Breast epithelium (tissue), 4 donors: ENCODE data around the gene CACNG4. TPM values are rescaled to one million over a fixed set of nuclear protein-coding genes. Genes with fewer than 3 reads are reported as not detected.
A peak's percentile ranks its signal among the peaks of the same experiment; 100 is the strongest.
"Not testable (repeated sequence)": the region's sequence is repeated elsewhere in the genome, so short reads cannot be mapped to it uniquely, and the experiment has no call there.

Experiments used
- DNase-seq, 2 donors: peaks; one replicate each; pipeline ENCODE4 v3.0.0-alpha.2; 2019; ENCODE audit warnings: low spot score in 2 of 2
- H3K27ac ChIP-seq, 2 donors: fragments of 200-600 bp; sonication (generic) in 1 of 2; one replicate each; pipeline ENCODE4 v1.5.1; 2016 to 2019; ENCODE audit warnings: mild to moderate bottlenecking in 1 of 2
- H3K27me3 ChIP-seq, 2 donors: fragments of 200-600 bp; sonication (generic) in 1 of 2; one replicate each; pipeline versions ENCODE4 v1.5.1 to v1.6.0; 2017 to 2019; ENCODE audit warnings: control low read depth in 1 of 2, mild to moderate bottlenecking in 1 of 2
- H3K36me3 ChIP-seq: fragments of 200-600 bp; one replicate; pipeline ENCODE4 v1.5.1; 2019
- H3K4me1 ChIP-seq, 2 donors: fragments of 200-600 bp; sonication (generic); one replicate each; pipeline ENCODE4 v1.5.1; 2016 to 2019; ENCODE audit warnings: control low read depth in 1 of 2
- H3K4me3 ChIP-seq, 3 donors: fragments of 200-600 bp; sonication (generic); 1 replicate in 2 of 3; 2 replicates in 1 of 3; pipeline ENCODE4 v1.5.1; 2016 to 2019; ENCODE audit warnings: mild to moderate bottlenecking in 3 of 3, moderate library complexity in 2 of 3
- H3K9me3 ChIP-seq, 2 donors: fragments of 200-600 bp; sonication (generic) in 1 of 2; one replicate each; pipeline ENCODE4 v1.5.1; 2016 to 2019; ENCODE audit warnings: control low read depth in 1 of 2
- CTCF ChIP-seq, 3 donors: fragments of 450-650 bp; IDR thresholded peaks; one replicate each; pipeline ENCODE4 v1.5.1; 2016 to 2017; ENCODE audit warnings: antibody characterized with exemption in 3 of 3, mild to moderate bottlenecking in 3 of 3, moderate library complexity in 3 of 3
- POLR2A ChIP-seq: fragments of 450-650 bp; IDR thresholded peaks from one replicate; pipeline ENCODE4 v1.6.1; 2016; ENCODE audit warnings: antibody characterized with exemption, mild to moderate bottlenecking, moderate library complexity
- POLR2AphosphoS5 ChIP-seq, 3 donors: sonication (generic); formaldehyde crosslinking; IDR thresholded peaks; one replicate each; pipeline ENCODE4 v1.6.1; 2017; ENCODE audit warnings: antibody characterized with exemption in 3 of 3
- intact Hi-C: fragments of 100-400 bp; cut with DNase I; formaldehyde crosslinking; loops from one replicate; pipeline ENCODE4 v1.15.1; 2023; ENCODE audit warnings: low total_unique reads
- total RNA-seq, 3 donors: library from RNA; depleted of rRNA; stranded (reverse); fragments of >200 nt; gene quantifications; one replicate each; pipeline ENCODE4 v1.1.0, GENCODE V29; 2016

Gene CACNG4
- total RNA-seq, 3 donors from 2014 or later: 2.6 to 7.3 TPM; not detected in 1

GRCh38 chr17:66970797-66971196 lies 6.3 kb downstream of the CACNG4 start:
- peaks cover 0 to 44% of the 10 kb centered on the region in 2 donors for H3K27me3 ChIP-seq
- intact Hi-C loops: no loop called here

GRCh38 chr17:66971264-66971663 lies 6.8 kb downstream of the CACNG4 start:
- Histone ChIP-seq H3K27ac (no peak overlapping the region), H3K36me3 (no peaks in the 10 kb centered on the region), H3K4me1 (peaks cover 0 to 9% of the 10 kb centered on the region in 2 donors), H3K4me3 (no peak overlapping the region), H3K27me3 (peaks cover 0 to 40% of the 10 kb centered on the region in 2 donors), H3K9me3 (no peaks in the 10 kb centered on the region)
- intact Hi-C loops: no loop called here
- no peak for TF ChIP-seq CTCF (IDR thresholded peaks at IDR 0.05)
- TF ChIP-seq POLR2AphosphoS5 (IDR thresholded peaks at IDR 0.05): no peak
- no peak for TF ChIP-seq POLR2A
- no peak for DNase-seq

More at GRCh38 chr17:66970797-66971196, 6.3 kb downstream of the CACNG4 start:
- TF ChIP-seq POLR2AphosphoS5 (IDR thresholded peaks at IDR 0.05): no peak
- TF ChIP-seq CTCF (IDR thresholded peaks at IDR 0.05): no peak
- no peak for TF ChIP-seq POLR2A
- Histone ChIP-seq H3K36me3 (no peaks in the 10 kb centered on the region), H3K4me3 (no peak overlapping the region), H3K4me1 (peaks cover 0 to 7% of the 10 kb centered on the region in 2 donors), H3K27ac (no peak overlapping the region), H3K9me3 (no peaks in the 10 kb centered on the region)
- DNase-seq: no peak

GRCh38 chr17:66971730-66972441 lies 7.4 kb downstream of the CACNG4 start:
- no peak overlapping the region for H3K4me3 ChIP-seq
- peaks cover 0 to 9% of the 10 kb centered on the region in 2 donors for H3K4me1 ChIP-seq
- H3K9me3 ChIP-seq: no peaks in the 10 kb centered on the region
- no peak for TF ChIP-seq POLR2A
- no peaks in the 10 kb centered on the region for H3K36me3 ChIP-seq
- DNase-seq: no peak
- peaks cover 0 to 35% of the 10 kb centered on the region in 2 donors for H3K27me3 ChIP-seq
- intact Hi-C loops: no loop called here
- no peak overlapping the region for H3K27ac ChIP-seq

GRCh38 chr17:66972442-66972830 lies 7.9 kb downstream of the CACNG4 start:
- intact Hi-C loops, H3K4me3 ChIP-seq, H3K36me3 ChIP-seq, DNase-seq, H3K4me1 ChIP-seq, H3K27ac ChIP-seq, H3K9me3 ChIP-seq: not testable (repeated sequence)
- peaks cover 0 to 30% of the 10 kb centered on the region in 2 donors for H3K27me3 ChIP-seq

GRCh38 chr17:66975188-66975587 lies 10.7 kb downstream of the CACNG4 start:
- TF ChIP-seq POLR2AphosphoS5 (IDR thresholded peaks at IDR 0.05) (no peak), POLR2A (no peak), CTCF (IDR thresholded peaks at IDR 0.05) (no peak)
- intact Hi-C loops: no loop called here
- Histone ChIP-seq H3K4me1 (peaks cover 0 to 9% of the 10 kb centered on the region in 2 donors), H3K9me3 (no peaks in the 10 kb centered on the region), H3K4me3 (no peak overlapping the region), H3K27me3 (peaks cover 0 to 14% of the 10 kb centered on the region in 2 donors), H3K27ac (no peak overlapping the region), H3K36me3 (no peaks in the 10 kb centered on the region)
- no peak for DNase-seq

GRCh38 chr17:66975614-66976378 lies 11.3 kb downstream of the CACNG4 start:
- H3K27ac ChIP-seq: peak overlapping the region in 1 of 2 donors; percentile 10
- DNase-seq: peak in 1 of 2 donors; percentile 55
- H3K36me3 ChIP-seq: no peaks in the 10 kb centered on the region
- H3K4me3 ChIP-seq: no peak overlapping the region
- no peaks in the 10 kb centered on the region for H3K9me3 ChIP-seq
- peaks cover 0 to 9% of the 10 kb centered on the region in 2 donors for H3K4me1 ChIP-seq
- peaks cover 0 to 14% of the 10 kb centered on the region in 2 donors for H3K27me3 ChIP-seq
- TF ChIP-seq POLR2A (no peak), CTCF (IDR thresholded peaks at IDR 0.05) (peak in 2 of 3 donors; percentile 24 to 43)
- intact Hi-C loops: no loop called here
